Pancreas (tissue), 10 donors: ENCODE data around the gene TBC1D26. TPM values are rescaled to one million over a fixed set of nuclear protein-coding genes. Genes with fewer than 3 reads are reported as not detected.
"Not testable (repeated sequence)": the region's sequence is repeated elsewhere in the genome, so short reads cannot be mapped to it uniquely, and the experiment has no call there.

Source experiments
- ATAC-seq, 4 donors: fragments of 200-7000 bp; cut with Tn5 transposase; one replicate each; pipeline versions ENCODE4 v1.8.0 to v1.9.1; 2020; ENCODE audit warnings: mild to moderate bottlenecking in 4 of 4, moderate library complexity in 4 of 4
- DNase-seq, 6 donors: peaks; one replicate each; pipeline ENCODE4 v3.0.0-alpha.2; 2020
- FAIRE-seq: peaks from 2 replicates; lab custom pipeline; 2012; peaks lifted over from hg19 to GRCh38; lab: Jason Lieb, UNC
- H3K27ac ChIP-seq, 4 donors: fragments of 200-600 bp; sonication (generic); 1 replicate in 3 of 4; 2 replicates in 1 of 4; pipeline versions ENCODE4 v1.5.0 to v1.8.0; 2020
- H3K27me3 ChIP-seq, 4 donors: fragments of 200-600 bp; one replicate each; pipeline ENCODE4 v1.8.0; 2021
- H3K36me3 ChIP-seq, 3 donors: fragments of 200-600 bp; sonication (generic) in 1 of 3; one replicate each; pipeline versions ENCODE4 v1.5.0 to v1.8.0; 2020 to 2021
- H3K4me1 ChIP-seq, 3 donors: fragments of 200-600 bp; one replicate each; pipeline ENCODE4 v1.8.0; 2021
- H3K4me3 ChIP-seq, 4 donors: fragments of 200-600 bp; sonication (generic) in 2 of 4; one replicate each; pipeline versions ENCODE4 v1.5.0 to v1.8.0; 2020 to 2021
- H3K9me3 ChIP-seq, 4 donors: fragments of 200-600 bp; one replicate each; pipeline ENCODE4 v1.8.0; 2021
- CTCF ChIP-seq, 4 donors: fragments of 200-600 bp; sonication (generic) in 3 of 4; IDR thresholded peaks; one replicate each; pipeline versions ENCODE4 v1.5.0 to v1.8.0; 2021; ENCODE audit warnings: antibody characterized with exemption in 4 of 4
- WGBS, 2 donors: extraction: QIAGEN DNeasy Blood & Tissue Kit; methylation state at CpG; one replicate each; pipeline ENCODE4 v1.1.7; 2013; 5-methylcytosine and 5-hydroxymethylcytosine counted together
- intact Hi-C, 3 donors: fragments of 100-400 bp; cut with DNase I; formaldehyde crosslinking; loops; one replicate each; pipeline versions ENCODE4 v1.11.1 to v1.14.2; 2022
- polyA plus RNA-seq, 2 donors: library from polyadenylated mRNA; stranded (reverse); fragments of 200-250 nt; gene quantifications; one replicate each; pipeline ENCODE4 v1.2.3, GENCODE V29; 2013
- total RNA-seq, 6 donors: library from RNA; stranded (reverse); fragmentation: NEBNext Ultra II Directional in 4 of 6; extraction: Animal tissue kit (Norgen Biotek cat#: 25700) in 4 of 6; gene quantifications; one replicate each; pipeline versions ENCODE4 v1.2.1 to v1.2.4, GENCODE V29; 2021 to 2023
- donor health status: healthy with polysubstance abuse.
- donor health status: DM: no; HTN: no; CAD: no; lungs with moderate emphysema.
- donor health status: DM: no; HTN: no; CAD: no.
- donor health status: control.
- donor health status: control.
- donor health status: Bipolar disorder and iron deficiency.
- donor health status: DM: yes; HTN: yes; CAD: no.
- donor health status: DM: no; HTN: no; CAD: no.
- donor health status: DM: no; HTN: no; CAD: no.
- donor health status: DM: yes; HTN: yes; CAD: no.

Gene TBC1D26
- total and polyA plus RNA-seq, 8 donors, result 0.38 TPM; not detected in 7

DNA sequence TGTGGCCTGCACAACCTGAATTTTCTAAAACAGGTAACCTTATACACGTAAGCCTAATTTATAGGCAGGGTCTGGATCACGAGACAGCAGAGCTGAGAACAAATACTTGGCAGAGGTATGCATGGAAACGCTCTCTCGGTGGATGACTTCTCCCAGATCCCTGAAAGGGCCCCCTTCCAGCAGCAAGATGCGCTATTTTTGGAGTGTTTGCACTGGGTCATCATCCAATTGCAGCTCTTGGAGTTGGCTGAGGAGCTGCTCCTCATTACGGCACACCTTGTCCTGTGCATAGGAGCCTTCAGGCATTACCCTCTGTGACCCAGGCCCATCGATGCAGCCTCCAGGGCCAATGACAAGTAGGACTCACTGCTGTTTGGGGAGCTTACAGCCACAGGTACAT lies 38.6 kb downstream of the TBC1D26 start:
- H3K9me3 ChIP-seq, ATAC-seq, H3K4me3 ChIP-seq, DNase-seq, FAIRE-seq, H3K4me1 ChIP-seq, intact Hi-C loops, H3K36me3 ChIP-seq, H3K27ac ChIP-seq, H3K27me3 ChIP-seq: not testable (repeated sequence)
- 86 to 88% methylated on average over 5 to 7 of the region's 7 CpGs for WGBS, 2 donors

DNA sequence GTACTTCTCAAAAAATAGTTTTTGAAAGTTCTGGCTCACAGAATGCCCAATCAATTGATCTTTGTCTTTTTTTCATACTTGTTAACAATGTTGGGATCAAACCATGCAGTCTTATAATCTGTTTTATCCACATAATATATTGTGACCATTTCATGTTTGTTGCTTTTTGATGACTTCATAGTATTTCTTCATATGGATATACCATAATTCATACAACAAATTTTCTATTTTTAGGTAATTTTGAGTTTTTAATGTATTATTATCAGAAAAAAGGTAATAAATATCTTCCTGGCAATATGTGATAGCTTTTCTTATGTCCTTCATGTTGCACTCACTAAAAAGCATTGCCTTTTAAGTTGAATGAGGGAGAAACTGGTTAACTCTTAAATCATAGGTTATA lies 44.8 kb downstream of the TBC1D26 start:
- H3K27me3 ChIP-seq, result no peaks in the 10 kb centered on the region
- FAIRE-seq, result no peak

GRCh38 chr17:15777297-15777696 lies 45.2 kb downstream of the TBC1D26 start:
- Histone ChIP-seq H3K9me3 (no peaks in the 10 kb centered on the region), H3K4me1 (no peaks in the 10 kb centered on the region), H3K27ac (no peak overlapping the region), H3K4me3 (no peak overlapping the region), H3K27me3 (no peaks in the 10 kb centered on the region), H3K36me3 (no peaks in the 10 kb centered on the region)
- no peak for DNase-seq
- intact Hi-C loops, result no loop called here
- no peak for TF ChIP-seq CTCF (IDR thresholded peaks at IDR 0.05)
- ATAC-seq, result no peak
- 50 to 59% methylated on average over 1 of the region's 1 CpG for WGBS, 2 donors
- FAIRE-seq, result no peak

More for the DNA sequence above, 44.8 kb downstream of the TBC1D26 start:
- no peak for TF ChIP-seq CTCF (IDR thresholded peaks at IDR 0.05)
- Histone ChIP-seq H3K27ac (no peak overlapping the region), H3K4me1 (no peaks in the 10 kb centered on the region), H3K36me3 (no peaks in the 10 kb centered on the region), H3K4me3 (no peak overlapping the region), H3K9me3 (no peaks in the 10 kb centered on the region)
- DNase-seq, result no peak
- ATAC-seq, result no peak
- intact Hi-C loops, result no loop called here

DNA sequence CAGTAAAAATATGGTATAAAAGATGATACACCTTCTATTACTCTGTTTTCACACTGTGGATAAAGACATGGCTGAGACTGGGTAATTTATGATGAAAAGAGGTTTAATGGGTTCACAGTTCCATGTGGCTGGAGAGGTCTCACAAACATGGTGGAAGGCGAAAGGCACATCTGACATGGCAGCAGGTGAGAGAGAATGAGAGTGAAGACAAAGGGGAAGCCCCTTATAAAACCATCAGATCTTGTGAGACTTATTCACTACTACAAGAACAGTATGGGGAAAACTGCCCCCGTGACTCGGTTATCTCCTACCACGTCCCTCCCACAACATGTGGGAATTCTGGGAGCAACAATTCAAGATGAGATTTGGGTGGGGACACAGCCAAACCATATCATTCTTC lies 45.6 kb downstream of the TBC1D26 start:
- no peaks in the 10 kb centered on the region for H3K4me1 ChIP-seq
- FAIRE-seq (no peak), ATAC-seq (no peak), DNase-seq (no peak)
- H3K27me3 ChIP-seq, result no peaks in the 10 kb centered on the region
- no peaks in the 10 kb centered on the region for H3K9me3 ChIP-seq
- H3K4me3 ChIP-seq, result no peak overlapping the region
- 82 to 86% methylated on average over 4 of the region's 4 CpGs for WGBS, 2 donors
- intact Hi-C loops, result no loop called here
- H3K27ac ChIP-seq, result no peak overlapping the region
- H3K36me3 ChIP-seq, result no peaks in the 10 kb centered on the region
- no peak for TF ChIP-seq CTCF (IDR thresholded peaks at IDR 0.05)

- no peak for TF ChIP-seq CTCF (IDR thresholded peaks at IDR 0.05)
- Histone ChIP-seq H3K4me3 (no peak overlapping the region), H3K36me3 (no peaks in the 10 kb centered on the region), H3K27me3 (no peaks in the 10 kb centered on the region), H3K27ac (no peak overlapping the region), H3K4me1 (no peaks in the 10 kb centered on the region), H3K9me3 (no peaks in the 10 kb centered on the region)
- ATAC-seq, result no peak
- no peak for DNase-seq
- 74 to 77% methylated on average over 1 of the region's 1 CpG for WGBS, 2 donors
- intact Hi-C loops, result no loop called here
- no peak for FAIRE-seq
These were observed 47.0 kb downstream of the TBC1D26 start for GRCh38 chr17:15779119-15779518.

DNA sequence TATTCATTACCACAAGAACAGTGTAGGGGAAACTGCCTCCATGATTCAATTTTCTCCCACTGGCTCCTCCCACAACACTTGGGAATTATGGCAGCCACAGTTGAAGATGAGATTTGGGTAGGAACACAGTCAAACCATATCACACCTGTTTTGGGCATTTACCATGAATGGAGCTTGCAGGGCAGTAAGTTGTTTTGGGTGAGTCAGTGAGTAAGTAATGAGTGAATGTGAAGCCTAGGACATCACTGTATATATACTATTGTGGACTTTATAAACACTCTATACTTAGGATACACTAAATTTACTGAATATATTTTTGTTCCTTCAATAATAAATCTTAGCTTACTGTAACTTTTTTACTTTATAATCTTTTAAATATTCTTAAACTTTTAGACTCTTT lies 48.1 kb downstream of the TBC1D26 start:
- Histone ChIP-seq H3K27me3 (no peaks in the 10 kb centered on the region), H3K27ac (no peak overlapping the region), H3K9me3 (no peaks in the 10 kb centered on the region), H3K4me1 (no peaks in the 10 kb centered on the region), H3K36me3 (no peaks in the 10 kb centered on the region), H3K4me3 (no peak overlapping the region)
- DNase-seq, result no peak
- no peak for TF ChIP-seq CTCF (IDR thresholded peaks at IDR 0.05)
- no peak for FAIRE-seq
- ATAC-seq, result no peak
- intact Hi-C loops, result no loop called here
